K562 (cell line): ENCODE data around the gene FIZ1. TPM values are rescaled to one million over a fixed set of nuclear protein-coding genes. Genes with fewer than 3 reads are reported as not detected.
A peak's percentile ranks its signal among the peaks of the same experiment; 100 is the strongest.

Source experiments
- ATAC-seq: fragments of 200-7000 bp; cut with Tn5 transposase; 3 replicates; pipeline ENCODE4 v1.9.1; 2020; ENCODE audit warnings: moderate library complexity
- BruUV-seq: library from RNA; stranded (reverse); fragments of 400-500 nt; replicated peaks from 2 replicates; lab custom pipeline; 2021; lab: Mats Ljungman, UMichigan
- CTCF ChIA-PET: fragments of 300-600 bp; formaldehyde crosslinking; extraction: SDS; loops from one replicate; lab custom pipeline; 2021; ENCODE audit warnings: low intra/inter-chr PET ratio; lab: Yijun Ruan, JAX
- POLR2A ChIA-PET: fragments of 300-600, 350-650 bp; sonication (Branson Sonifier 250); formaldehyde crosslinking; extraction: SDS; loops from one replicate; lab custom pipeline; 2021; ENCODE audit warnings: antibody characterized with exemption, inconsistent platforms; lab: Yijun Ruan, JAX
- DNase-seq, 4 experiments: peaks; one replicate each; pipeline versions ENCODE4 v3.0.0 to v3.0.0-alpha.2; 2011 to 2018; ENCODE audit warnings: low spot score in 3 of 4, mixed read lengths in 3 of 4; ENCODE audit errors: extremely low read depth in 1 of 4
- FAIRE-seq: peaks from 2 replicates; lab custom pipeline; 2011; peaks lifted over from hg19 to GRCh38; lab: Jason Lieb, UNC
- H2AFZ ChIP-seq: 2 replicates; pipeline ENCODE4 v1.6.0; 2011; ENCODE audit warnings: low read depth, low read length, control low read depth, inconsistent platforms
- H3K27ac ChIP-seq: fragments of 200-600 bp; 3 replicates; pipeline ENCODE4 v1.8.0; 2011; ENCODE audit warnings: low read depth, mild to moderate bottlenecking, control low read depth, inconsistent platforms, low read length, moderate library complexity, mixed read lengths; ENCODE audit errors: extremely low read depth
- H3K27me3 ChIP-seq, 2 experiments: fragments of 300-600 bp in 1 of 2; 2 replicates in 1 of 2; 3 replicates in 1 of 2; pipeline versions ENCODE4 v1.6.0 to v1.8.0; 2011; ENCODE audit warnings: inconsistent platforms in 2 of 2, low read length in 2 of 2, mild to moderate bottlenecking in 1 of 2, mixed read lengths in 1 of 2, moderate library complexity in 1 of 2; ENCODE audit not compliant: control insufficient read depth in 2 of 2, insufficient read depth in 2 of 2
- H3K36me3 ChIP-seq: fragments of 300-600 bp; 3 replicates; pipeline ENCODE4 v1.8.0; 2011; ENCODE audit warnings: mild to moderate bottlenecking, low read length, inconsistent platforms; ENCODE audit not compliant: control insufficient read depth, insufficient read depth
- H3K4me1 ChIP-seq, 2 experiments: fragments of 200-600 bp in 1 of 2; replicated peaks in 1 of 2; 2 replicates in 1 of 2; 3 replicates in 1 of 2; pipeline versions ENCODE4 v1.5.1 to v1.8.0; 2011; ENCODE audit warnings: inconsistent platforms in 2 of 2, low read length in 2 of 2, mild to moderate bottlenecking in 1 of 2, mixed read lengths in 1 of 2, moderate library complexity in 1 of 2; ENCODE audit not compliant: control insufficient read depth in 2 of 2, insufficient read depth in 2 of 2
- H3K4me2 ChIP-seq: 2 replicates; pipeline ENCODE4 v1.6.1; 2011; ENCODE audit warnings: low read length, control low read depth, inconsistent platforms, mixed read lengths; ENCODE audit not compliant: insufficient read depth
- H3K4me3 ChIP-seq: fragments of 200-600 bp; sonication (generic), shearing (Covaris generic); 2 replicates; pipeline ENCODE4 v1.5.1; 2016; ENCODE audit warnings: control low read depth, inconsistent platforms
- H3K79me2 ChIP-seq: fragments of 200-600 bp; 3 replicates; pipeline ENCODE4 v1.8.0; 2011; ENCODE audit warnings: low read length, inconsistent platforms; ENCODE audit not compliant: control insufficient read depth, insufficient read depth
- H3K9ac ChIP-seq, 2 experiments: 2 replicates each; pipeline versions ENCODE4 v1.6.0 to v1.6.1; 2011; ENCODE audit warnings: low read depth in 2 of 2, low read length in 2 of 2, control low read depth in 1 of 2, inconsistent platforms in 1 of 2, mild to moderate bottlenecking in 1 of 2, mixed read lengths in 1 of 2; ENCODE audit not compliant: insufficient read depth in 1 of 2
- H3K9me1 ChIP-seq: one replicate; pipeline ENCODE4 v1.6.0; 2011; ENCODE audit warnings: inconsistent platforms, mild to moderate bottlenecking, low read length, moderate library complexity; ENCODE audit not compliant: control insufficient read depth, insufficient read depth
- H3K9me3 ChIP-seq: replicated peaks from 2 replicates; pipeline ENCODE4 v1.5.1; 2011; ENCODE audit warnings: low read depth, low read length, inconsistent platforms; ENCODE audit not compliant: control insufficient read depth, insufficient read depth
- H4K20me1 ChIP-seq: replicated peaks from 2 replicates; pipeline ENCODE4 v1.6.1; 2011; ENCODE audit warnings: low read length, inconsistent platforms, mixed read lengths; ENCODE audit not compliant: control insufficient read depth, insufficient read depth
- AFF1 ChIP-seq, 2 experiments: fragments of 450-650 bp; IDR thresholded peaks; 2 replicates each; pipeline ENCODE4 v1.6.1; 2018; ENCODE audit warnings: mild to moderate bottlenecking in 2 of 2, low read depth in 1 of 2; ENCODE audit not compliant: partially characterized antibody in 2 of 2
- ARHGAP35 ChIP-seq: fragments of 450-650 bp; IDR thresholded peaks from 2 replicates; pipeline ENCODE4 v1.6.1; 2018; ENCODE audit not compliant: partially characterized antibody
- CC2D1A ChIP-seq: fragments of 450-650 bp; IDR thresholded peaks from 2 replicates; pipeline ENCODE4 v1.6.1; 2017; ENCODE audit warnings: mild to moderate bottlenecking
- E2F5 ChIP-seq: sonication (generic); formaldehyde crosslinking; IDR thresholded peaks from 2 replicates; pipeline ENCODE4 v1.8.0; 2022; ENCODE audit warnings: mild to moderate bottlenecking, missing genetic modification reagents
- NCOA4 ChIP-seq: fragments of 450-650 bp; IDR thresholded peaks from 2 replicates; pipeline ENCODE4 v1.6.1; 2018; ENCODE audit warnings: mild to moderate bottlenecking; ENCODE audit not compliant: partially characterized antibody
- NKRF ChIP-seq: fragments of 450-650 bp; IDR thresholded peaks from 2 replicates; pipeline ENCODE4 v1.6.1; 2016; ENCODE audit warnings: borderline replicate concordance
- SMAD4 ChIP-seq: fragments of 250-450 bp; sonication (Bioruptor Pico); conservative IDR thresholded peaks from 2 replicates; pipeline ENCODE4 v1.8.0; 2021; ENCODE audit warnings: inconsistent platforms, mild to moderate bottlenecking, moderate library complexity
- SMARCA5 ChIP-seq: fragments of 450-650 bp; IDR thresholded peaks from 2 replicates; pipeline ENCODE4 v1.6.1; 2016
- SP2 ChIP-seq: IDR thresholded peaks from 2 replicates; pipeline ENCODE4 v1.6.1; 2011; ENCODE audit warnings: mild to moderate bottlenecking, low read depth, low read length, moderate library complexity; ENCODE audit not compliant: poor library complexity, severe bottlenecking; ENCODE audit errors: extremely low read depth
- YY1 ChIP-seq, 3 experiments: IDR thresholded peaks; 2 replicates each; pipeline ENCODE4 v1.6.1; 2011; ENCODE audit warnings: low read length in 2 of 3, mild to moderate bottlenecking in 2 of 3, moderate library complexity in 2 of 3, borderline replicate concordance in 1 of 3, control low read depth in 1 of 3, low read depth in 1 of 3; ENCODE audit not compliant: insufficient read depth in 3 of 3, insufficient replicate concordance in 2 of 3, control insufficient read depth in 1 of 3, insufficient read length in 1 of 3; ENCODE audit errors: extremely low read depth in 1 of 3
- ZNF280B ChIP-seq: fragments of 250-450 bp; sonication (Bioruptor Pico); IDR thresholded peaks from 2 replicates; pipeline ENCODE4 v1.5.1; 2021; ENCODE audit warnings: mild to moderate bottlenecking
- WGBS: fragments of 100-300 bp; shearing (Covaris generic); methylation state at CpG from one replicate; pipeline ENCODE4 v1.1.6; 2016; ENCODE audit warnings: low coverage, mixed read lengths; ENCODE audit not compliant: insufficient coverage; ENCODE audit errors: missing lambda C conversion rate; 5-methylcytosine and 5-hydroxymethylcytosine counted together
- in situ Hi-C: fragments of 300-500 bp; cut with MboI; formaldehyde crosslinking; loops from 4 replicates; pipeline ENCODE4 v1.15.0; 2018; ENCODE audit warnings: inconsistent platforms, mixed read lengths
- intact Hi-C: fragments of 100-400 bp; cut with micrococcal nuclease; formaldehyde crosslinking; loops from 2 replicates; pipeline ENCODE4 v1.14.2; 2022
- polyA plus RNA-seq, 8 experiments: library from polyadenylated mRNA; depleted of rRNA in 4 of 8; stranded (reverse) in 5 of 8; unstranded in 3 of 8; fragments of >200 nt; fragmentation: Nextera tagmentation in 2 of 8; fragmentation: Illumina TruSeq in 1 of 8; extraction: Ambion mirVana in 2 of 8; extraction: Trizol in 1 of 8; gene quantifications; 2 replicates each; pipeline versions ENCODE4 v1.2.1 to v1.2.3, GENCODE V29; 2011 to 2014; ENCODE audit warnings: inconsistent platforms in 1 of 8, missing spikeins in 1 of 8
- total RNA-seq, 7 experiments: library from RNA; depleted of rRNA in 6 of 7; stranded (reverse); fragments of >200 nt in 6 of 7; fragmentation: Illumina TruSeq in 2 of 7; extraction: Trizol in 2 of 7; gene quantifications; 2 replicates each; pipeline versions ENCODE4 v1.2.1 to v1.2.3, GENCODE V29; 2011 to 2021; ENCODE audit warnings: low replicate concordance in 1 of 7

FIZ1 gene
- total and polyA plus RNA-seq, 9 of the 15 experiments (the other 6 are each of a cell fraction or from before 2014, with no cell fraction given), result 0.79 to 17.5 (median 5.5) TPM

GRCh38 chr19:55606471-55606787 lies 7.1 kb upstream of the FIZ1 start:
- Histone ChIP-seq H3K9ac (peak overlapping the region; percentile 65 to 89), H2AFZ (peak overlapping the region; percentile 68), H3K4me3 (peak overlapping the region; percentile 84), H3K36me3 (peaks cover 16% of the 10 kb centered on the region; the same call in 2 of the 3 replicates), H3K9me3 (0 out of 2 replicates have a peak, but pooled peaks cover 2% of the 10 kb centered on the region), H3K79me2 (peaks cover 20% of the 10 kb centered on the region), H3K27ac (peak overlapping the region; percentile 87), H4K20me1 (no peaks in the 10 kb centered on the region), H3K4me1 (peaks cover 19 to 38% of the 10 kb centered on the region in 2 experiments), H3K9me1 (no peaks in the 10 kb centered on the region), H3K27me3 (no peaks in the 10 kb centered on the region), H3K4me2 (peak overlapping the region; percentile 97)
- 20% methylated on average over 12 of the region's 12 CpGs for WGBS
- FAIRE-seq, result no peak
- intact Hi-C loops (loop anchor here (1.0 kb wide), 1 partner anchor 89 kb away; no protein-coding TSS in a partner anchor), in situ Hi-C loops (no loop called here)
- ChIA-PET CTCF (interaction anchor here (0.6 to 2.5 kb wide), 4 partner anchors 25 to 94 kb away, joined by 3 to 23 read pairs (median 4); no protein-coding TSS in a partner anchor), POLR2A (interaction anchor here (0.8 to 2.2 kb wide), 9 partner anchors 12 to 144 kb away, joined by 3 to 18 read pairs (median 3); partner anchors contain the start of genes U2AF2 and ZNF784)
- no TSS peak for BruUV-seq
- ATAC-seq, result no peak
- no peak for DNase-seq
- no peak for TF ChIP-seq ZNF280B (CRISPR knock-in tag)
- TF ChIP-seq ARHGAP35, result peak; percentile 36
- TF ChIP-seq AFF1 (IDR thresholded peaks at IDR 0.05; ENCODE audit: low read depth in 1 of 2, partially characterized antibody in 2 of 2), result no peak
- TF ChIP-seq CC2D1A, result 0 out of 2 replicates have a peak, but pooled peaks have one; percentile 5
- 0 out of 2 replicates have a peak, but pooled peaks have one; percentile 28 for TF ChIP-seq E2F5 (CRISPR knock-in tag)
- TF ChIP-seq SMARCA5, result 0 out of 2 replicates have a peak, but pooled peaks have one; percentile 8
- TF ChIP-seq NCOA4, result no peak
- TF ChIP-seq SMAD4 (CRISPR knock-in tag), result 0 out of 2 replicates have a peak, but pooled peaks have one; percentile 4
- 0 out of 2 replicates have a peak, but pooled peaks have one; percentile 6 for TF ChIP-seq NKRF
- TF ChIP-seq SP2, result no peak
- TF ChIP-seq YY1 (IDR thresholded peaks at IDR 0.05; ENCODE audit: borderline replicate concordance in 1 of 3, control insufficient read depth in 1 of 3, extremely low read depth in 1 of 3, insufficient read depth in 3 of 3, insufficient read length in 1 of 3, insufficient replicate concordance in 2 of 3, low read depth in 1 of 3, low read length in 2 of 3), result no peak
